Prostate gland (tissue), 2 donors: ENCODE results near the gene TOE1. TPM values are rescaled to one million over a fixed set of nuclear protein-coding genes. Genes with fewer than 3 reads are reported as not detected.

ENCODE experiments used
- DNase-seq: peaks from one replicate; pipeline ENCODE4 v3.0.0-alpha.2; 2019; ENCODE audit warnings: low spot score
- H3K27ac ChIP-seq, 2 donors: fragments of 200-600 bp; sonication (generic); 2 replicates each; pipeline ENCODE4 v1.5.1; 2017 to 2019
- H3K27me3 ChIP-seq: fragments of 200-600 bp; sonication (generic); replicated peaks from 2 replicates; pipeline ENCODE4 v1.5.1; 2019; ENCODE audit not compliant: insufficient read depth
- H3K36me3 ChIP-seq, 2 donors: fragments of 200-600 bp; sonication (generic); 1 replicate in 1 of 2; 2 replicates in 1 of 2; pipeline versions ENCODE4 v1.5.1 to v1.8.1; 2017 to 2019
- H3K4me1 ChIP-seq: fragments of 200-600 bp; sonication (generic); replicated peaks from 2 replicates; pipeline ENCODE4 v1.5.1; 2019
- H3K4me3 ChIP-seq, 2 donors: fragments of 200-600 bp; sonication (generic); 2 replicates each; pipeline ENCODE4 v1.5.1; 2017 to 2019
- H3K9me3 ChIP-seq: fragments of 200-600 bp; sonication (generic); 2 replicates; pipeline ENCODE4 v1.5.1; 2017
- CTCF ChIP-seq, 4 experiments: fragments of 200-600 bp in 2 of 4; fragments of 450-650 bp in 2 of 4; sonication (generic) in 2 of 4; IDR thresholded peaks; 1 replicate in 3 of 4; 2 replicates in 1 of 4; pipeline ENCODE4 v1.5.1; 2016 to 2019; ENCODE audit warnings: antibody characterized with exemption in 4 of 4, mild to moderate bottlenecking in 2 of 4, moderate library complexity in 2 of 4
- POLR2A ChIP-seq: fragments of 450-650 bp; IDR thresholded peaks from one replicate; pipeline ENCODE4 v1.6.1; 2016; ENCODE audit warnings: antibody characterized with exemption, mild to moderate bottlenecking
- POLR2AphosphoS5 ChIP-seq: sonication (generic); formaldehyde crosslinking; IDR thresholded peaks from one replicate; pipeline ENCODE4 v1.6.1; 2017; ENCODE audit warnings: antibody characterized with exemption
- WGBS: methylation state at CpG from one replicate; pipeline ENCODE4 v1.1.5; 2018; 5-methylcytosine and 5-hydroxymethylcytosine counted together
- intact Hi-C: fragments of 100-400 bp; cut with DNase I; formaldehyde crosslinking; loops from one replicate; pipeline ENCODE4 v1.14.2; 2022
- total RNA-seq, 2 donors: library from RNA; depleted of rRNA; stranded (reverse); fragments of >200 nt; gene quantifications; one replicate each; pipeline ENCODE4 v1.1.0, GENCODE V29; 2016

The TOE1 gene
- total RNA-seq, 2 donors from 2014 or later: 14.8 to 15.7 TPM

GRCh38 chr1:45351508-45351907 is 11.5 kb downstream of the TOE1 start:
- H3K4me3 ChIP-seq: no peak overlapping the region
- no peaks in the 10 kb centered on the region for H3K4me1 ChIP-seq
- no peaks in the 10 kb centered on the region for H3K9me3 ChIP-seq
- no peaks in the 10 kb centered on the region for H3K36me3 ChIP-seq
- H3K27ac ChIP-seq: no peak overlapping the region
- intact Hi-C loops: no loop called here
- no peak for DNase-seq
- no peaks in the 10 kb centered on the region for H3K27me3 ChIP-seq
- TF ChIP-seq POLR2AphosphoS5 (no peak), POLR2A (no peak), CTCF (IDR thresholded peaks at IDR 0.05) (no peak)
- WGBS: 87% methylated on average over 5 of the region's 5 CpGs

GRCh38 chr1:45353685-45354084 is 13.7 kb downstream of the TOE1 start:
- H3K4me3 ChIP-seq: no peak overlapping the region
- no peaks in the 10 kb centered on the region for H3K4me1 ChIP-seq
- no peak overlapping the region for H3K27ac ChIP-seq
- TF ChIP-seq POLR2A (no peak), POLR2AphosphoS5 (no peak), CTCF (IDR thresholded peaks at IDR 0.05) (no peak)
- H3K9me3 ChIP-seq: no peaks in the 10 kb centered on the region
- no peaks in the 10 kb centered on the region for H3K27me3 ChIP-seq
- DNase-seq: no peak
- WGBS: 67% methylated on average over 2 of the region's 2 CpGs
- intact Hi-C loops: no loop called here
- no peaks in the 10 kb centered on the region for H3K36me3 ChIP-seq

GRCh38 chr1:45354838-45355237 is 14.9 kb downstream of the TOE1 start:
- intact Hi-C loops: no loop called here
- no peak for DNase-seq
- WGBS: 93% methylated on average over 4 of the region's 4 CpGs

GRCh38 chr1:45355683-45356082 is 15.7 kb downstream of the TOE1 start:
- Histone ChIP-seq H3K27ac (no peak overlapping the region), H3K9me3 (no peaks in the 10 kb centered on the region), H3K27me3 (no peaks in the 10 kb centered on the region), H3K4me3 (no peak overlapping the region), H3K36me3 (no peaks in the 10 kb centered on the region), H3K4me1 (peaks cover 7% of the 10 kb centered on the region)
- intact Hi-C loops: no loop called here
- 74% methylated on average over 2 of the region's 2 CpGs for WGBS
- DNase-seq: no peak
- TF ChIP-seq POLR2A (no peak), POLR2AphosphoS5 (no peak), CTCF (IDR thresholded peaks at IDR 0.05) (no peak)

More at GRCh38 chr1:45354838-45355237, 14.9 kb downstream of the TOE1 start:
- no peak overlapping the region for H3K4me3 ChIP-seq
- H3K27ac ChIP-seq: no peak overlapping the region
- H3K36me3 ChIP-seq: no peaks in the 10 kb centered on the region
- TF ChIP-seq CTCF (IDR thresholded peaks at IDR 0.05) (no peak), POLR2A (no peak), POLR2AphosphoS5 (no peak)
- H3K9me3 ChIP-seq: no peaks in the 10 kb centered on the region
- H3K4me1 ChIP-seq: no peaks in the 10 kb centered on the region
- no peaks in the 10 kb centered on the region for H3K27me3 ChIP-seq

- Histone ChIP-seq H3K27me3 (no peaks in the 10 kb centered on the region), H3K9me3 (no peaks in the 10 kb centered on the region), H3K36me3 (no peaks in the 10 kb centered on the region), H3K4me3 (no peak overlapping the region), H3K4me1 (peaks cover 8% of the 10 kb centered on the region), H3K27ac (no peak overlapping the region)
- 51% methylated on average over 4 of the region's 4 CpGs for WGBS
- TF ChIP-seq POLR2AphosphoS5 (no peak), POLR2A (no peak), CTCF (IDR thresholded peaks at IDR 0.05) (no peak)
- no peak for DNase-seq
- intact Hi-C loops: no loop called here
Observed at GRCh38 chr1:45356186-45356585, 16.2 kb downstream of the TOE1 start.
